HL-60 (cell line): Measurements from ENCODE around the gene LYSMD2.

ENCODE experiments used
- GABPA ChIP-seq: IDR thresholded peaks from 2 replicates; pipeline ENCODE4 v1.6.1; 2012; ENCODE audit warnings: low read depth
- POLR2AphosphoS5 ChIP-seq: IDR thresholded peaks from 2 replicates; pipeline ENCODE4 v1.6.1; 2012; ENCODE audit warnings: low read depth
- SPI1 ChIP-seq: IDR thresholded peaks from 2 replicates; pipeline ENCODE4 v1.6.1; 2012; ENCODE audit warnings: low read depth, mild to moderate bottlenecking, borderline replicate concordance
- TF ChIP-seq, protein P1 (sequence below): IDR thresholded peaks from one replicate; pipeline ENCODE4 v1.5.1; 2011; ENCODE audit warnings: low read length, control low read depth, inconsistent platforms; ENCODE audit not compliant: insufficient read depth
- TF ChIP-seq, protein P2 (sequence below): IDR thresholded peaks from 2 replicates; pipeline ENCODE4 v1.6.1; 2012; ENCODE audit warnings: low read depth; ENCODE audit not compliant: insufficient replicate concordance

- TF ChIP-seq, protein P1, sequence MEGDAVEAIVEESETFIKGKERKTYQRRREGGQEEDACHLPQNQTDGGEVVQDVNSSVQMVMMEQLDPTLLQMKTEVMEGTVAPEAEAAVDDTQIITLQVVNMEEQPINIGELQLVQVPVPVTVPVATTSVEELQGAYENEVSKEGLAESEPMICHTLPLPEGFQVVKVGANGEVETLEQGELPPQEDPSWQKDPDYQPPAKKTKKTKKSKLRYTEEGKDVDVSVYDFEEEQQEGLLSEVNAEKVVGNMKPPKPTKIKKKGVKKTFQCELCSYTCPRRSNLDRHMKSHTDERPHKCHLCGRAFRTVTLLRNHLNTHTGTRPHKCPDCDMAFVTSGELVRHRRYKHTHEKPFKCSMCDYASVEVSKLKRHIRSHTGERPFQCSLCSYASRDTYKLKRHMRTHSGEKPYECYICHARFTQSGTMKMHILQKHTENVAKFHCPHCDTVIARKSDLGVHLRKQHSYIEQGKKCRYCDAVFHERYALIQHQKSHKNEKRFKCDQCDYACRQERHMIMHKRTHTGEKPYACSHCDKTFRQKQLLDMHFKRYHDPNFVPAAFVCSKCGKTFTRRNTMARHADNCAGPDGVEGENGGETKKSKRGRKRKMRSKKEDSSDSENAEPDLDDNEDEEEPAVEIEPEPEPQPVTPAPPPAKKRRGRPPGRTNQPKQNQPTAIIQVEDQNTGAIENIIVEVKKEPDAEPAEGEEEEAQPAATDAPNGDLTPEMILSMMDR = no peak
- TF ChIP-seq, protein P2, sequence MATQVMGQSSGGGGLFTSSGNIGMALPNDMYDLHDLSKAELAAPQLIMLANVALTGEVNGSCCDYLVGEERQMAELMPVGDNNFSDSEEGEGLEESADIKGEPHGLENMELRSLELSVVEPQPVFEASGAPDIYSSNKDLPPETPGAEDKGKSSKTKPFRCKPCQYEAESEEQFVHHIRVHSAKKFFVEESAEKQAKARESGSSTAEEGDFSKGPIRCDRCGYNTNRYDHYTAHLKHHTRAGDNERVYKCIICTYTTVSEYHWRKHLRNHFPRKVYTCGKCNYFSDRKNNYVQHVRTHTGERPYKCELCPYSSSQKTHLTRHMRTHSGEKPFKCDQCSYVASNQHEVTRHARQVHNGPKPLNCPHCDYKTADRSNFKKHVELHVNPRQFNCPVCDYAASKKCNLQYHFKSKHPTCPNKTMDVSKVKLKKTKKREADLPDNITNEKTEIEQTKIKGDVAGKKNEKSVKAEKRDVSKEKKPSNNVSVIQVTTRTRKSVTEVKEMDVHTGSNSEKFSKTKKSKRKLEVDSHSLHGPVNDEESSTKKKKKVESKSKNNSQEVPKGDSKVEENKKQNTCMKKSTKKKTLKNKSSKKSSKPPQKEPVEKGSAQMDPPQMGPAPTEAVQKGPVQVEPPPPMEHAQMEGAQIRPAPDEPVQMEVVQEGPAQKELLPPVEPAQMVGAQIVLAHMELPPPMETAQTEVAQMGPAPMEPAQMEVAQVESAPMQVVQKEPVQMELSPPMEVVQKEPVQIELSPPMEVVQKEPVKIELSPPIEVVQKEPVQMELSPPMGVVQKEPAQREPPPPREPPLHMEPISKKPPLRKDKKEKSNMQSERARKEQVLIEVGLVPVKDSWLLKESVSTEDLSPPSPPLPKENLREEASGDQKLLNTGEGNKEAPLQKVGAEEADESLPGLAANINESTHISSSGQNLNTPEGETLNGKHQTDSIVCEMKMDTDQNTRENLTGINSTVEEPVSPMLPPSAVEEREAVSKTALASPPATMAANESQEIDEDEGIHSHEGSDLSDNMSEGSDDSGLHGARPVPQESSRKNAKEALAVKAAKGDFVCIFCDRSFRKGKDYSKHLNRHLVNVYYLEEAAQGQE = no peak
- TF ChIP-seq SPI1 = no peak
- TF ChIP-seq POLR2AphosphoS5 = no peak
- TF ChIP-seq GABPA = no peak
These were observed 49.9 kb downstream of the LYSMD2 start for GRCh38 chr15:51687565-51687964.
